Liver (tissue), 3 donors: ENCODE measurements around the gene CRTC2.

ENCODE experiments used
- CTCF ChIP-seq: fragments of 150-350 bp; IDR thresholded peaks from 2 replicates; pipeline ENCODE4 v1.5.1; 2017; ENCODE audit warnings: improper control_type of control experiment, low read depth, low read length; ENCODE audit not compliant: missing input control
- EGR1 ChIP-seq, 2 donors: IDR thresholded peaks; 2 replicates each; pipeline ENCODE4 v1.6.1; 2016 to 2018; ENCODE audit warnings: antibody characterized with exemption in 2 of 2, low read depth in 2 of 2
- FOXA1 ChIP-seq: IDR thresholded peaks from 2 replicates; pipeline ENCODE4 v1.6.1; 2016; ENCODE audit warnings: antibody characterized with exemption
- FOXA2 ChIP-seq: IDR thresholded peaks from 2 replicates; pipeline ENCODE4 v1.6.1; 2016; ENCODE audit warnings: antibody characterized with exemption
- MAX ChIP-seq: IDR thresholded peaks from 2 replicates; pipeline ENCODE4 v1.6.1; 2016; ENCODE audit warnings: antibody characterized with exemption
- RAD21 ChIP-seq, 2 donors: IDR thresholded peaks; 2 replicates each; pipeline ENCODE4 v1.6.1; 2016; ENCODE audit warnings: antibody characterized with exemption in 2 of 2, mild to moderate bottlenecking in 2 of 2
- SP1 ChIP-seq: IDR thresholded peaks from 2 replicates; pipeline ENCODE4 v1.6.1; 2018; ENCODE audit warnings: antibody characterized with exemption, mild to moderate bottlenecking
- TAF1 ChIP-seq: conservative IDR thresholded peaks from 2 replicates; pipeline ENCODE4 v1.6.1; 2016; ENCODE audit warnings: antibody characterized with exemption, mild to moderate bottlenecking
- YY1 ChIP-seq: IDR thresholded peaks from 2 replicates; pipeline ENCODE4 v1.6.1; 2016; ENCODE audit warnings: antibody characterized with exemption, mild to moderate bottlenecking
- ZBTB33 ChIP-seq: IDR thresholded peaks from 2 replicates; pipeline ENCODE4 v1.6.1; 2016; ENCODE audit warnings: antibody characterized with exemption
- TF ChIP-seq, protein P1 (sequence below): IDR thresholded peaks from 2 replicates; pipeline ENCODE4 v1.6.1; 2016; ENCODE audit warnings: antibody characterized with exemption, mild to moderate bottlenecking
- TF ChIP-seq, protein P2 (sequence below): IDR thresholded peaks from 2 replicates; pipeline ENCODE4 v1.6.1; 2016; ENCODE audit warnings: antibody characterized with exemption
- donor health status: healthy.
- donor health status: healthy.

DNA sequence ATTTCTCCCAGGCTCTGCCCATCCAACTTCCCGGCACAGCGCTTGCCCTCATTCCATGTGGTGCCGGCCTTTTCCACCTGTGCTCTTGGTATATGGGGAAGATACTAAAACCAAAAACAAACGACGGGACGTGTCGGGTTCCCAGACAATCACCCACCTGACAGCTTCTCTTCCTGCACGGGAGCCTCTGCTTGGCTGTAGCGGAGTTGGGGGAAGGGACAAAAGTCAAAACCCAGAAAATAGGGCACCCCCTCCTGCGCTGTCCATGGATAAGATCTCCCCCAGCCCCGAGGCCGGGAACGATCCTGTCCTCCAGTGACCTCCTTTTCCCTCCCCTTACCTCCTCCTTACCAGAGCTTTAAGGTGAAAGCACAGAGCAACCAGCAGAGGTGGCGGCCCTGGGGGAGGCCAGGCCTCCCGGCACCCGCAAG lies 18.4 kb upstream of the CRTC2 start:
- TF ChIP-seq CTCF (no peak), FOXA1 (no peak), YY1 (no peak), ZBTB33 (no peak), MAX (no peak), RAD21 (IDR thresholded peaks at IDR 0.05) (no peak), SP1 (no peak), TAF1 (no peak), EGR1 (IDR thresholded peaks at IDR 0.05; ENCODE audit: low read depth in 2 of 2) (no peak), FOXA2 (no peak)
- TF ChIP-seq, protein P1, sequence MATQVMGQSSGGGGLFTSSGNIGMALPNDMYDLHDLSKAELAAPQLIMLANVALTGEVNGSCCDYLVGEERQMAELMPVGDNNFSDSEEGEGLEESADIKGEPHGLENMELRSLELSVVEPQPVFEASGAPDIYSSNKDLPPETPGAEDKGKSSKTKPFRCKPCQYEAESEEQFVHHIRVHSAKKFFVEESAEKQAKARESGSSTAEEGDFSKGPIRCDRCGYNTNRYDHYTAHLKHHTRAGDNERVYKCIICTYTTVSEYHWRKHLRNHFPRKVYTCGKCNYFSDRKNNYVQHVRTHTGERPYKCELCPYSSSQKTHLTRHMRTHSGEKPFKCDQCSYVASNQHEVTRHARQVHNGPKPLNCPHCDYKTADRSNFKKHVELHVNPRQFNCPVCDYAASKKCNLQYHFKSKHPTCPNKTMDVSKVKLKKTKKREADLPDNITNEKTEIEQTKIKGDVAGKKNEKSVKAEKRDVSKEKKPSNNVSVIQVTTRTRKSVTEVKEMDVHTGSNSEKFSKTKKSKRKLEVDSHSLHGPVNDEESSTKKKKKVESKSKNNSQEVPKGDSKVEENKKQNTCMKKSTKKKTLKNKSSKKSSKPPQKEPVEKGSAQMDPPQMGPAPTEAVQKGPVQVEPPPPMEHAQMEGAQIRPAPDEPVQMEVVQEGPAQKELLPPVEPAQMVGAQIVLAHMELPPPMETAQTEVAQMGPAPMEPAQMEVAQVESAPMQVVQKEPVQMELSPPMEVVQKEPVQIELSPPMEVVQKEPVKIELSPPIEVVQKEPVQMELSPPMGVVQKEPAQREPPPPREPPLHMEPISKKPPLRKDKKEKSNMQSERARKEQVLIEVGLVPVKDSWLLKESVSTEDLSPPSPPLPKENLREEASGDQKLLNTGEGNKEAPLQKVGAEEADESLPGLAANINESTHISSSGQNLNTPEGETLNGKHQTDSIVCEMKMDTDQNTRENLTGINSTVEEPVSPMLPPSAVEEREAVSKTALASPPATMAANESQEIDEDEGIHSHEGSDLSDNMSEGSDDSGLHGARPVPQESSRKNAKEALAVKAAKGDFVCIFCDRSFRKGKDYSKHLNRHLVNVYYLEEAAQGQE, result no peak
- TF ChIP-seq, protein P2, sequence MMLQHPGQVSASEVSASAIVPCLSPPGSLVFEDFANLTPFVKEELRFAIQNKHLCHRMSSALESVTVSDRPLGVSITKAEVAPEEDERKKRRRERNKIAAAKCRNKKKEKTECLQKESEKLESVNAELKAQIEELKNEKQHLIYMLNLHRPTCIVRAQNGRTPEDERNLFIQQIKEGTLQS, result no peak
